ENCODE data around the gene SCN7A. TPM values are rescaled to one million over a fixed set of nuclear protein-coding genes. Genes with fewer than 3 reads are reported as not detected.
"Not testable (repeated sequence)": the region's sequence is repeated elsewhere in the genome, so short reads cannot be mapped to it uniquely, and the experiment has no call there.

SCN7A gene
- total RNA-seq, 2 experiments from 2014 or later: not detected

GRCh38 chr2:166360426-166360825 lies 133.6 kb downstream of the SCN7A start:
- POLR2A ChIA-PET: no interaction called here
- Mint-ChIP-seq H3K4me1 (ENCODE audit: low read depth) (no peaks in the 10 kb centered on the region), H3K27ac (no peak overlapping the region), H3K4me3 (no peak overlapping the region), H3K27me3 (no peaks in the 10 kb centered on the region), H3K9me3 (no peaks in the 10 kb centered on the region), H3K36me3 (no peaks in the 10 kb centered on the region)
- intact Hi-C loops (cut with micrococcal nuclease): no loop called here
- no peak for DNase-seq
- CTCF ChIA-PET: no interaction called here

GRCh38 chr2:166357950-166358321 lies 136.1 kb downstream of the SCN7A start:
- H3K4me3 Mint-ChIP-seq; POLR2A ChIA-PET; intact Hi-C loops (cut with micrococcal nuclease); H3K9me3 Mint-ChIP-seq; DNase-seq; H3K4me1 Mint-ChIP-seq (ENCODE audit: low read depth); H3K36me3 Mint-ChIP-seq; CTCF ChIA-PET; H3K27me3 Mint-ChIP-seq; H3K27ac Mint-ChIP-seq: not testable (repeated sequence)

GRCh38 chr2:166357068-166357949 lies 136.7 kb downstream of the SCN7A start:
- POLR2A ChIA-PET: no interaction called here
- CTCF ChIA-PET: no interaction called here
- intact Hi-C loops (cut with micrococcal nuclease): no loop called here
- H3K27ac Mint-ChIP-seq: no peak overlapping the region
- H3K4me3 Mint-ChIP-seq: no peak overlapping the region
- H3K36me3 Mint-ChIP-seq: no peaks in the 10 kb centered on the region
- no peaks in the 10 kb centered on the region for H3K4me1 Mint-ChIP-seq (ENCODE audit: low read depth)
- no peaks in the 10 kb centered on the region for H3K27me3 Mint-ChIP-seq
- no peak for DNase-seq
- H3K9me3 Mint-ChIP-seq: no peaks in the 10 kb centered on the region

Other genes with a start within 250 kb of the SCN7A start
- gene SCN9A, start 118.3 kb downstream of the SCN7A start, total RNA-seq: not detected